Activated naive CD8-positive, alpha-beta T cell treated with anti-CD3 and anti-CD28 coated beads, Interleukin-2, amount 10 ng/mL, durations not matched to agents 7 days and 5 days (primary cell): ENCODE results near the gene SAMD8. TPM values are rescaled to one million over a fixed set of nuclear protein-coding genes. Genes with fewer than 3 reads are reported as not detected.
"Not testable (repeated sequence)": the region's sequence is repeated elsewhere in the genome, so short reads cannot be mapped to it uniquely, and the experiment has no call there.

ENCODE experiments used
- ATAC-seq: fragments of 150-1000 bp; cut with Tn5 transposase; one replicate; pipeline ENCODE4 v1.10.0; 2021; ENCODE audit warnings: low read depth, moderate library complexity
- POLR2A ChIA-PET: fragments of 350-600 bp; sonication (Branson Sonifier 250); formaldehyde crosslinking; loops from one replicate; lab custom pipeline; 2021; ENCODE audit warnings: antibody characterized with exemption; lab: Charles Lee
- DNase-seq: peaks from one replicate; pipeline ENCODE4 v3.0.0; 2021
- H3K27ac Mint-ChIP-seq: one replicate; pipeline ENCODE4 v1.8.0; 2022; ENCODE audit warnings: mild to moderate bottlenecking, mixed read lengths
- H3K27me3 Mint-ChIP-seq: one replicate; pipeline ENCODE4 v1.8.0; 2022; ENCODE audit warnings: mild to moderate bottlenecking, moderate library complexity, mixed read lengths
- H3K36me3 Mint-ChIP-seq: one replicate; pipeline ENCODE4 v1.8.0; 2021; ENCODE audit warnings: mild to moderate bottlenecking, mixed read lengths
- H3K4me1 Mint-ChIP-seq: one replicate; pipeline ENCODE4 v1.8.0; 2021; ENCODE audit warnings: mixed read lengths
- H3K4me3 Mint-ChIP-seq: one replicate; pipeline ENCODE4 v1.8.0; 2022; ENCODE audit warnings: mild to moderate bottlenecking, moderate library complexity, mixed read lengths
- H3K9me3 Mint-ChIP-seq: one replicate; pipeline ENCODE4 v1.8.0; 2021; ENCODE audit warnings: mixed read lengths
- total RNA-seq, 2 experiments: library from RNA; stranded (reverse); gene quantifications; one replicate each; pipeline ENCODE4 v1.2.3, GENCODE V29; 2021

SAMD8 gene
- total RNA-seq, 2 experiments from 2014 or later, result 21.0 to 22.7 TPM

DNA sequence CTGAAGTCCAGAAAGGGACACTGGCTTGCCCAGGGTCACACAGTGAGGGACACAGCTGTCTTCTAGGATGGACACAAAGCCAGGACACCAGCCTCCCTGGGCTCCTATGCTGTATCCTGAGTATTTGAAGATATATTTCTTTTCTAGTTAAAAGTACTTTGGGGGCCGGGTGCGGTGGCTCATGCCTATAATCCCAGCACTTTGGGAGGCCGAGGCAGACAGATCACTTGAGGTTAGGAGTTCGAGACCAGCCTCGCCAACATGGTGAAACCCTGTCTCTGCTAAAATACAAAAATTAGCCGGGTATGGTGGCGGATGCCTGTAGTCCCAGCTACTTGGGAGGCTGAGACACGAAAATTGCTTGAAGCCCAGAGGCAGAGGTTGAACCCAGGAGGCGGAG lies 4.6 kb upstream of the SAMD8 start:
- H3K27me3 Mint-ChIP-seq, H3K4me3 Mint-ChIP-seq, DNase-seq, ATAC-seq, H3K9me3 Mint-ChIP-seq, H3K36me3 Mint-ChIP-seq, POLR2A ChIA-PET, H3K27ac Mint-ChIP-seq: not testable (repeated sequence)
- peaks cover 13% of the 10 kb centered on the region for H3K4me1 Mint-ChIP-seq

DNA sequence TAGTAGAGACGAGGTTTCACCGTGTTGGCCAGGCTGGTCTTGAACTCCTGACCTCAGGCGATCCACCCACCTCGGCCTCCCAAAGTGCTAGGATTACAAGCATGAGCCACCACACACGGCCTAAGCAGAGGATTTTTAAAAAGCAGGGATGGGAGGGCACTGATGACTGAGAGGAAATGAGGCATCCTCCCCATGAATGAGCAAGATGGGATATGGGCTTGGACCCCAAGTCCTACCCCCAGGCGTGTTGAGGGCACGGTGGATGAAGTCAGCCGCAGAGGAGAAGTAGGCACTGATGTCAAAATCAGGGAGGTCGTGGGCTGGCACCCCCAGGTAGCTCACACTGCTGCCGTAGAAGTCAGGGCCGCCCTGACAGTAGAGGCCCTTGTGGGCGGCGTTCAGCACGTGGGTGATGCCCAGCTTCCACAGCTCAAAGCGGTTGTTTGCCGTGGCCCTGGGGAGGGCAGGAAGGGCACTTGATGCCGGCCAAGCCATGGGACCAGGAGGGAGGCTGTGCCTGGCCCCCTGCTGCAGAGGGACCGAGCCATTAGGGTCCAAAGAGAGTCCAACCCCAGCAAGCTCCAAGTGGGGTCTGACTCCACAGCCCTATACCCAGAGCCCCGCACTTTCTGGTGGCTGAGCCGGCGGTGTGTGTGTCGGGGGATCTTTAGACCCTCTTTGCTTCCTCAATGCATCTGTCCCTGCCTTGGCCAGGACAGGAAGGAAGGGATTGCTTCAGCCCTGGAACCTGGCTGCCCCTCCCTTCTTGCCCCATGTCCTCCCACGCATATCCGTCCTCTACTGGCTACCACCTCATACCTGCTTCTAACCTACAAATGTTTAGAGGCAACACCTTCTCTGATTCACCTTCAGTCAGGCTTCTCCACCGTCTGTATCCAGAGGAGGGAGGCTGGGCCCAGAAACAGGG lies 3.4 kb upstream of the SAMD8 start:
- peaks cover 21% of the 10 kb centered on the region for H3K4me1 Mint-ChIP-seq
- H3K9me3 Mint-ChIP-seq, result no peaks in the 10 kb centered on the region
- peaks cover 3% of the 10 kb centered on the region for H3K27me3 Mint-ChIP-seq
- H3K36me3 Mint-ChIP-seq, result peaks cover 5% of the 10 kb centered on the region
- no peak for DNase-seq
- POLR2A ChIA-PET, result no interaction called here
- ATAC-seq, result no peak
- H3K27ac Mint-ChIP-seq, result peak overlapping the region; percentile 60
- no peak overlapping the region for H3K4me3 Mint-ChIP-seq

DNA sequence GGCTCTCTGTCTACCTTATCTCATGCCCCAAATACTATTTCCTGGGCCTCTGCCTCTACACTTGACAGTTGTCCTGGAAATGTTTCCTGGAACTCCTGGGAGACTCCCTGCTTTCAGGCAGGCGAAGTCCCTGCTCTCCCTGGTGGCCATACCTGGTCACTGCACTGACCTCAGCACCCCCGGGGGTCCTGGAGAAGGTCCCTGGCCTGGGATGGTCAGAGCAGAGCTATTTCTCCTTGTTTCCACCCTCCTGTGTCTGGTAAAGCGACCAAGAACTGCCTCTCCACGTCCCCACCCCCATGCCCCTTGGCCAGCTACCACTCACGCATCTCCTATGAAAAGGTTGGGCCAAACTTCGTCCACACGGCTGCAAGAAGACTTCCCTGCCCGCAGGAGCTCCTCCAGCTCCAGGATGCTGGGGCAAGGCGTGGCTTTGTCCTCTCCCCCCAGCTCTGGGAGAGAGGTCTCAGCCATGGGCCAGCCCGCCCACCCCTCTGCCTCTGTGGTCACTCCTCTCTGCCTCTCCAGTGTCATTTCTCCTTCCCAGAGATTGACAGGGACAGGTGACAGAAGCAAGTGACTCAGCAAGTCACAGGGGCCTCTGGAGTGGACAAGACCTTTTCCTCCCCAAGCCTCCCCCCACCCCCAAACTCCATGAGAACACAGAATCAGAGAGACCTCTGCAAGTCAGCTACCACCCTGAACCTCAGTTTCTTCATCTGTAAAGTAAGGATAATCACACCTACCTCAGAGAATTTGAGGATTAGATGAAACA lies 2.6 kb upstream of the SAMD8 start:
- ATAC-seq, result no peak
- no peak for DNase-seq
- Mint-ChIP-seq H3K4me1 (peaks cover 27% of the 10 kb centered on the region), H3K27ac (peak overlapping the region; percentile 60), H3K36me3 (peaks cover 5% of the 10 kb centered on the region), H3K27me3 (peaks cover 3% of the 10 kb centered on the region), H3K4me3 (no peak overlapping the region), H3K9me3 (no peaks in the 10 kb centered on the region)
- POLR2A ChIA-PET, result interaction anchor here (0.6 to 4.3 kb wide), 2 partner anchors 102 to 125 kb away, joined by 3 to 41 read pairs; partner anchors contain the start of gene COMTD1

DNA sequence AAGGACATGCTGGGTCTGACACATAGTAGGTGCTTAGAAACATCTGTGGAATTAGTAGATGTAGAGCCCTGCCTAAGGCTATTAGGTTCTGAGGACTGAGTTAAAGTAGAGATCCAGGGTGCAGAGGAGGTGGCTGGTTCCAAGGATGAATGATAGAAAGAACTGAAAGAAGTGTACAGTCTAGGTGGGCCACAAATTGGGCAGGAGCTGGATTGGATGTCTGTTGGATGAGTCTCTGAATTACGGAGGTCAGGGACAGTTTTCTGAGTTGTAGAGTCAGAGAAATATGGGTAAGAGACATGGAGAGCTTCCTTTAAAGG lies 2.0 kb upstream of the SAMD8 start:
- Mint-ChIP-seq H3K36me3 (peaks cover 5% of the 10 kb centered on the region), H3K9me3 (no peaks in the 10 kb centered on the region), H3K4me1 (peaks cover 30% of the 10 kb centered on the region), H3K4me3 (peak overlapping the region; percentile 9), H3K27ac (peak overlapping the region; percentile 87), H3K27me3 (peaks cover 3% of the 10 kb centered on the region)
- no peak for ATAC-seq
- no peak for DNase-seq
- POLR2A ChIA-PET, result interaction anchor here (0.6 to 4.3 kb wide), 2 partner anchors 102 to 125 kb away, joined by 3 to 41 read pairs; partner anchors contain the start of gene COMTD1

DNA sequence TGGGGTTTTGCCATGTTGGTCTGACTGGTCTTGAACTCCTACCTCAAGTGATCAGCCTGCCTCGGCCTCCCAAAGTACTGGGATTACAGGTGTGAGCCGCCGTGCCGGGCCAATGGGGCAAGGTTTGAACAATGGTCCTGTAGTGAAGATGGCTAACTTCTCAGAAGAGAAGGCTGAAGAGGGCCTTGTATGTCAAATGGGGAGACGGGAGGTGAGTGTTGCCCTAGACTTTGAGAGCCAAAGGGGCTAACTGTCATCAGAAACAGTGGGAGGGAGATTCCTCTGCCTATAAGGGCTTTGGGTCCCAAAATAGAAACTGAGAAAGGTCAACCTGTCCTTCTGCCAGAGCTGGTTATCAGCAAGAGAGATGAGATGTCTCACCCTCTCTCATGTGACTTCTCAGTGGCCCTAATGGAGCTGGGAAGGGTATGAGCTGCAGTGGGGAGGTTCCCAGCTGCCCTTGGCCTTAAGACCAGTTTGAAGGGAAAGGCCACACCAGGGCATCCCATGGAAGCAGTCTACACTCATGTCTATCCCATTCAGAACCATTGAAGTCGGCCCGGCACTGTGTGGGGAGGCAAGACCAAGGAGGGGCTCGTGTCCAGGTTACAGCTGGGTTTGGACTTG lies 1.3 kb upstream of the SAMD8 start:
- DNase-seq, result no peak
- peaks cover 11% of the 10 kb centered on the region for H3K36me3 Mint-ChIP-seq
- H3K4me1 Mint-ChIP-seq, result peaks cover 37% of the 10 kb centered on the region
- peak overlapping the region; percentile 89 for H3K4me3 Mint-ChIP-seq
- no peaks in the 10 kb centered on the region for H3K9me3 Mint-ChIP-seq
- peak overlapping the region; percentile 87 for H3K27ac Mint-ChIP-seq
- ATAC-seq, result no peak
- POLR2A ChIA-PET, result interaction anchor here (1.1 to 4.3 kb wide), 6 partner anchors 14 to 927 kb away, joined by 3 to 41 read pairs (median 9); partner anchors contain the start of genes COMTD1 and VDAC2
- peaks cover 3% of the 10 kb centered on the region for H3K27me3 Mint-ChIP-seq

DNA sequence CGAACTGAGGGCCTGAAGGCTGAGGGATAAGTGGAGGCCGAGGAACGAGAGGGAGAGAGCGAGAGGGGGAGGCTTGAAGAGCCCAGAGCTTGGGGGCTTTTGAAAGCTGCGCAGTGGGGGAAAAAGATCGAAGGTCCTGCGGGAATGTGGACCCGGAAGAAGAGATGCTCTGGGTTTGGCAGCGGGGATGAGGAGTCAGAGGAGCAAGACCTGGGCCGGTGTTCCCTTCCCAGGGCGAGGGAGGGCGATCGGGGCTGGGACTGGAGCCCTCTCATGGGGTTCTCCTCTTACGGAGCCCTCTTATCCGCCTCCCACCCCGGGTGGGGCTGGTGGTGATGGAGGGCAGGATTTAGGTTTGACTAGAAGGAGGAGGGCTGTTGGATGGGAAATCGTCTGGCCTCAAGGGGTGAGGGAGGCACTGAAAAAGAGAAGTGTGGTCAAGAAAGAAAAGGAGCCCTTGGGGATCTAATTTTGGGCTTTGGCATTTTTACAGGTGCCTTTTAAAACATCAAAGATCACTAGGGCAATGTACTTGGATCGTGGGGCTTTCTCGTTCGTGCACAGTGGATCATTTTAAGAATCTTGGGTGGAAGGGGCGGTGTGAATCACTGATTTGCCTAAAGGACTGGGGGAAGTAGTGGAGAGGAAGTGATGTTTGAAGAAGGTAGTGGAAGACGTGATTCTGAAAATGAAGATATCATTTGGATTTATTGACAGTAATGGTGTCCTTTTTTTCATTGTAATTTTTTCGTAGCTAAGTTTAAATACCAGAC lies 637 bp downstream of the SAMD8 start:
- peaks cover 44% of the 10 kb centered on the region for H3K4me1 Mint-ChIP-seq
- peak overlapping the region; percentile 91 for H3K27ac Mint-ChIP-seq
- H3K9me3 Mint-ChIP-seq, result no peaks in the 10 kb centered on the region
- peak overlapping the region; percentile 89 for H3K4me3 Mint-ChIP-seq
- ATAC-seq (peak; percentile 16), DNase-seq (peak; percentile 64)
- POLR2A ChIA-PET, result interaction anchor here (0.6 to 4.3 kb wide), 11 partner anchors 17 to 961 kb away, joined by 3 to 41 read pairs (median 3); partner anchors contain the start of genes ADK, AP3M1, COMTD1 and VDAC2
- peaks cover 14% of the 10 kb centered on the region for H3K36me3 Mint-ChIP-seq
- peaks cover 3% of the 10 kb centered on the region for H3K27me3 Mint-ChIP-seq

DNA sequence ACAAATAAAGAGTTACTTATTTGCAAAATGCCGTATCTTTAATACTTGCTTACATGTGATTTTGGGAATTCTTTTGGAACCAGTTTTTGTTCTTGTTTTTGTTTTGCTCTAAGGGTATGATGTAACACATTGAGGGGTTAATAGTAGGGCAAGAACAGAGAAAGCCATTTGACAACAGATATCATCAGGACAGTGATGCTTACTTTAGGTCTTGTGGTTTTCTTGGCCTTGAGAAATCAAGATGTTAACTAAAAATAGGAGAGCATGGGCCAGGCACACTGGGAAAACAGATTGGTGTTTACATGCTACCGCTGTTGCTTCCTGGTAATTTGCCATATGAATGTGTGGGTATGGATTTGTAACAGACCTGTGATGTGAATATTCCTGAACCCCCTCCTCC lies 3.7 kb downstream of the SAMD8 start:
- peaks cover 41% of the 10 kb centered on the region for H3K4me1 Mint-ChIP-seq
- ATAC-seq, result no peak
- POLR2A ChIA-PET, result interaction anchor here (1.0 kb wide), 1 partner anchor 10 kb away, joined by 3 read pairs; no protein-coding TSS in a partner anchor
- H3K27ac Mint-ChIP-seq, result no peak overlapping the region
- H3K9me3 Mint-ChIP-seq, result no peaks in the 10 kb centered on the region
- no peak for DNase-seq
- peaks cover 14% of the 10 kb centered on the region for H3K36me3 Mint-ChIP-seq
- H3K27me3 Mint-ChIP-seq, result no peaks in the 10 kb centered on the region
- H3K4me3 Mint-ChIP-seq, result no peak overlapping the region

DNA sequence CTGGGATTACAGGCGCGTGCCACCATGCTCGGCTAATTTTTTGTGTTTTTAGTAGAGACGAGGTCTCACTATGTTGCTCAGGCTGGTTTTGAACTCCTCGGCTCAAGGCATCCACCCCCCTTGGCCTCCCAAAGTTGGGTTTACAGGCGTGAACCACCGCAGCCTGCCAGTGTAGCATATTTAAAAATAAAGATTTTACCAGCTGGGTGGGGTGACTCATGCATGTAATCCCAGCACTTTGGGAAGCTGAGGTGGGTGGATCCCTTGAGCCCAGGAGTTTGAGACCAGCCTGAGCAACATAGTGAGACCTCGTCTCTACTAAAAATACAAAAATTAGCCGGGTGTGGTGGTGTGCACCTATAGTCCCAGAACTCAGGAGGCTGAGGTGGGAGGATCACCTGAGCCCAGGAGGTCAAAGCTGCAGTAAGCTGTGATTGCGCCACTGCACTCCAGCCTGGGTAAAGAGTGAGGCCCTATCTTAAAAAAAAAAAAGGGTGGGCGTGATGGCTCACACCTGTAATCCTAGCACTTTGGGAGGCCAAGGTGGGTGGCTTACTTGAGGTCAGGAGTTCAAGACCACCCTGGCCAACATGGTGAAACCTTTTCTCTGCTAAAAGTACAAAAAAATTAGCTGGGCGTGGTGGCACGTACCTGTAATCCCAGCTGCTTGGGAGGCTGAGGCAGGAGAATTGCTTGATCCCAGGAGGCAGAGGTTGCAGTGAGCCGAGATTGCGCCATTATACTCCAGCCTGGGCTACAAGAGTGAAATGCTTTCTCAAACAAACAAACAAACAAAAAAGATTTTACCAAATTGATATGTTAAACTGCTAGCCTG lies 5.7 kb downstream of the SAMD8 start:
- H3K4me3 Mint-ChIP-seq, H3K27me3 Mint-ChIP-seq, ATAC-seq, DNase-seq, H3K27ac Mint-ChIP-seq, H3K9me3 Mint-ChIP-seq: not testable (repeated sequence)
- peaks cover 12% of the 10 kb centered on the region for H3K36me3 Mint-ChIP-seq
- POLR2A ChIA-PET, result interaction anchor here (0.6 kb wide), 1 partner anchor 219 kb away, joined by 3 read pairs; no protein-coding TSS in a partner anchor
- peaks cover 38% of the 10 kb centered on the region for H3K4me1 Mint-ChIP-seq

DNA sequence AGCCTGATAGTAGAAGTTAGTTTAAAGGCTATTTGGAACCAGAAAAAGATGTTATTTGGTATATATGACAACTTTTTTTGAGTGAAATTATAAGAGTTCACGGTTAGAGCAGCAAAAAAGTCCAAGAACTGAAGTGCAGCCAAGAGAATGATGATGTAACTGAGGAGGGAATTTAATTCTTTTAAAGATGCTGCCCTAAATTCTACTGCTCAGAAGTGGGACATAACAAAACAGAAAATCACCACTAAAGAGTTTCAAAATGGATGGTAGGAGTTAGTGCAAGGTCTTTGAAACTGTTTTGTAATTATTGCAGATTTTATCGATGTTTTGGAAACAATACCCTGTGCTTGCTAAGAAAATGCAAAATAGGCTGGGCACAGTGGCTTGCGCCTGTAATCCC lies 6.5 kb downstream of the SAMD8 start:
- POLR2A ChIA-PET, result no interaction called here
- no peak overlapping the region for H3K4me3 Mint-ChIP-seq
- ATAC-seq, result no peak
- H3K36me3 Mint-ChIP-seq, result peaks cover 10% of the 10 kb centered on the region
- no peak for DNase-seq
- no peaks in the 10 kb centered on the region for H3K27me3 Mint-ChIP-seq
- no peaks in the 10 kb centered on the region for H3K9me3 Mint-ChIP-seq
- peaks cover 33% of the 10 kb centered on the region for H3K4me1 Mint-ChIP-seq
- H3K27ac Mint-ChIP-seq, result no peak overlapping the region

DNA sequence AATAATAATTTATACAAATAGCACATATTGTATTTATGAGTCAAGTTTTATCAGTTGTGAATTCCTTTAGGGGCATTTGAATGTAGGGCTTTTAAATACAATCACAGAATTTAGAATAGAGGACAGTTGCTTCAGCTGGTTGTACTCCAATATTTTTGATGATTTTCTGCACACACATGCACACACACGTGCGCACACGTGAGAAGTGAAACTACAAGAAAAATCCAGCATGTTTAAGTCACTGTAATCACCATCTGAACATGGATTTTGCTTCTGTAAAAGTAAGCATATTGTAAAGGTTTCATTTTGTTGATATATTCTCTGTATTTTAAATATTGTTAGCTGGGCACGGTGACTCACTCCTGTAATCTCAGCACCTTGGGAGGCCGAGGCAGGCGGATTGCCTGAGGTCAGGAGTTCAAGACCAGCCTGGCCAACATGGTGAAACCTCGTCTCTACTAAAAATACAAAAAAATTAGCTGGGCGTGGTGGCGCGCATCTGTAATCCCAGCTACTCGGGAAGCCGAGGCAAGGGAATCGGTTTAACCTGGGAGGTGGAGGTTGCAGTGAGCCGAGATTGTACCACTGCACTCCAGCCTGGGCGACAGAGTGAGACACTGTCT lies 8.1 kb downstream of the SAMD8 start:
- H3K4me1 Mint-ChIP-seq, result peaks cover 30% of the 10 kb centered on the region
- H3K9me3 Mint-ChIP-seq, result not testable (repeated sequence)
- POLR2A ChIA-PET, result interaction anchor here (0.6 kb wide), 1 partner anchor 113 kb away, joined by 3 read pairs; no protein-coding TSS in a partner anchor

DNA sequence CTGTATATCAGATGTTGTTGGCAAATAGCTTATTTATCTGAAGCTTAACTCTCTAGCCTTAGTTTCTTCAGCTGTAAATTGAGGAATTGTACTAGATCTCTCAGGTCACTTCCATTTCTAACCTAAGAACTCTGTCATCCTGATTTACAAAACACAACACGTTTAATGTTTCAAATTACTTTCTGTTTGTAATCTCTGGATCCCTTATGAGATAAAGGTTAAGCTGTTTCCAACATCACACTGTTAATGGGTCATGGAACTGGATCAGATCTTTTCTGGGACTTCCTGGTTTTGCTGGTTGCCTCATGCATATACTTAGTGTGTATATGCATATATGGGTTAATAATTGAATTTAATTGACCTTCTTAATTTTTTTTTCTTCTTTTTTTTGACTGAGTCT lies 9.9 kb downstream of the SAMD8 start:
- ATAC-seq, result no peak
- no peak for DNase-seq
- Mint-ChIP-seq H3K9me3 (no peaks in the 10 kb centered on the region), H3K4me3 (no peak overlapping the region), H3K36me3 (peaks cover 25% of the 10 kb centered on the region), H3K27me3 (no peaks in the 10 kb centered on the region), H3K27ac (no peak overlapping the region), H3K4me1 (peaks cover 31% of the 10 kb centered on the region)
- POLR2A ChIA-PET, result interaction anchor here (0.7 kb wide), 1 partner anchor 89 kb away, joined by 5 read pairs; no protein-coding TSS in a partner anchor

More for the DNA sequence above, 8.1 kb downstream of the SAMD8 start:
- not testable (repeated sequence) for H3K27ac Mint-ChIP-seq, H3K27me3 Mint-ChIP-seq, DNase-seq, H3K4me3 Mint-ChIP-seq, ATAC-seq
- H3K36me3 Mint-ChIP-seq, result peaks cover 20% of the 10 kb centered on the region
